HG02763 (cell line): ENCODE measurements around the gene C11orf52.

Source experiments
- ATAC-seq: cut with Tn5 transposase; IDR thresholded peaks from one replicate; pipeline ENCODE4 v1.9.1; 2021; ENCODE audit warnings: mild to moderate bottlenecking, moderate library complexity; ENCODE audit not compliant: unreplicated experiment

The C11orf52 gene

DNA sequence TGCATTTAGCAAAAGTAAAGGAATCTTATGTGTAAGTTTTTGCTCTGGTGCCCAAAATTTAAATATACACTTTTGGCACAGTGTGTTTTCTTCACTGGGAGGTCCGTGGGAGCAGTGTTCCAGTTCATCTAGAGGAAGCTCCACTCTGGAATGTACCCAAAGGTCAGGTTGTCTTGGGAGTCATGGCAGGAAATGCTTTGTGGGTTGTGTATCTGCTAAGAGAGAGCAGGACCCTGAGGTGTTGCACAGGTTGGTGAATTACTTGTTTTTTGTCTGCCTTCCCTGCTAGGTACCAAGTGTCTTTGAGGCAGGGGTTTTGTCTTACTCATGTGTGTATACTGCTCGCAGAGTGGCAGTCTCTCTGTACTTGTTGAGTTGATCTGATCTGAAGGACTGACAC lies 55.7 kb downstream of the C11orf52 start:
- no peak for ATAC-seq

DNA sequence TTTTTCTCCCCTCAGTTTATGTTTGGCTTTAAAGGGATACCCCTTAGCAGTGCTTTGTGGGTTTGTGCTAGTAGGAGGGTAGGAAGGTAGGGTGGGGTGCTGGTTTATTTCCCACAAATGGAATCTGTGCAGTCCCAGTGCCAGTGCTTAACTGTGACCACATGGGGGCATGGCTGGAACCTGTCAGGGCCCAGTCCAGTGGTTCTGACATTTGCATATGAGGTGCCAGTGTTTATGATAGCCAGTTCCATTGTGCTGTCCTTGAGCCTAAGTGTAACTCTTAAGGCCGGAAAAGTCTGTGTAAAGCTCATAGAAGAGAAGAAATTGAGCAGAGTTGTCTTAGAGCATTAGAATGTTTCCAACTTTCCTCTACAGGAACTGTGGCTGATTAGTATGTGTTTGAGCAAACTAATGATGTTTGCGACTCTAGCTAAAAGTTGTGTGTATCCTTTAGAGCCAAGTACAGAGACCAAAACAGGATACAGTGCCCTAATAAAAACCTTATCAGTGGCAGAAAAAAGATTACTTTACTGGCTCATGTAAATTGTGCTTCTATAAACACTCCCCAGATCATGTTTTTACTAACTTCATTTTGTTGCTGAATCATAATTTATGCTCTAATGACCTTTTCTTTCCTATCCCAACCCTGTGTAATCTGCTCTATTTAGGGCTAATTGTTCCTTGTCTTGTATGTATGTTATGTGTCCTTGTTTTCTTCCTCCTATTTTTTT lies 56.5 kb downstream of the C11orf52 start:
- no peak for ATAC-seq

DNA sequence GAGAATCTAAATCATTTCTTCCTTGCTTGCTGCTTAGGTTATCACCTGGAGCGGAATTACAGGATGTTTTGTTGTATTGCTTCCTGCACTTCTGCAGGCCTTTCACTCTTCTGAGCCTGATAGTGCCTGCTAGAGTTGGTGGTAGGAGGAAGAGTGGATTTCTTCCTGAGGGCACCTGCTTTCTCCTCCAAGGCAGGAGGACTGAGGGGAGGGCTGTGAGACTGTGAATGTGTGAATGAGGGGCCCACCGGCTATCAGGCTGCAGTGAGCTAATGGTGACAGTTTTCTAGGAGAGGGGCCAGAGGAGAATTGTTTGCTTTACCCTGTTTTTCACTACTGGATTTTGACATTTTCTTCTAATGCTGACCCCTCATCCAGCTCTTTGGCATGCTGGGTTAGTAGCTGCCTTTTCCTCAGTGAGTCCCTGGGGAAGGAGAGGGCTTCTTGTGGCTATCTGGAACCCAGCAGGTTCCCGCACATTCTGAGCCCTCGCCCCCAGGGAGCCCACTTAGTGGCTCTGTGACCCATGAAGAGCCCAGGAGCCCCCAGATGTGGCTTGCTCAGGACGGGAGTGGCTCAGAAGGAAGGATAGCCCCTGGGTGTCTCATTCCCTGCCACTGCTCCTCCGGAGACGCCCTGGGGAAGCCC lies 57.5 kb downstream of the C11orf52 start:
- no peak for ATAC-seq
